CD4-positive, alpha-beta T cell treated with Interleukin-15 for 1 hour (primary cell): ENCODE measurements around the gene PRKN.
"Not testable (repeated sequence)": the region's sequence is repeated elsewhere in the genome, so short reads cannot be mapped to it uniquely, and the experiment has no call there.

Experiments used
- DNase-seq: peaks from one replicate; pipeline ENCODE4 v3.0.0-alpha.2; 2020

Gene PRKN

GRCh38 chr6:161830866-161831616, 896.5 kb downstream of the PRKN start:
- no peak for DNase-seq

- no peak for DNase-seq
Observed at GRCh38 chr6:161829291-161829729, 898.3 kb downstream of the PRKN start.

- no peak for DNase-seq
Observed at GRCh38 chr6:161828355-161828754, 899.2 kb downstream of the PRKN start.

- no peak for DNase-seq
Observed at GRCh38 chr6:161826512-161826911, 901.1 kb downstream of the PRKN start.

GRCh38 chr6:161822204-161822603, 905.4 kb downstream of the PRKN start:
- not testable (repeated sequence) for DNase-seq

GRCh38 chr6:161817881-161818280, 909.7 kb downstream of the PRKN start:
- DNase-seq, result no peak

- no peak for DNase-seq
Observed at GRCh38 chr6:161815965-161816364, 911.6 kb downstream of the PRKN start.

GRCh38 chr6:161813156-161813555, 914.4 kb downstream of the PRKN start:
- DNase-seq, result no peak

GRCh38 chr6:161809971-161810370, 917.6 kb downstream of the PRKN start:
- no peak for DNase-seq

GRCh38 chr6:161804838-161805237, 922.7 kb downstream of the PRKN start:
- DNase-seq, result no peak

- no peak for DNase-seq
Observed at GRCh38 chr6:161803131-161803530, 924.4 kb downstream of the PRKN start.

GRCh38 chr6:161802231-161802630, 925.3 kb downstream of the PRKN start:
- DNase-seq, result no peak

GRCh38 chr6:161798844-161799394, 928.6 kb downstream of the PRKN start:
- DNase-seq, result no peak

GRCh38 chr6:161796681-161797080, 930.9 kb downstream of the PRKN start:
- no peak for DNase-seq

- no peak for DNase-seq
Observed at GRCh38 chr6:161792851-161793493, 934.6 kb downstream of the PRKN start.

GRCh38 chr6:161788531-161788930, 939.0 kb downstream of the PRKN start:
- DNase-seq, result no peak

- DNase-seq, result no peak
Observed at GRCh38 chr6:161772176-161772575, 955.4 kb downstream of the PRKN start.

- no peak for DNase-seq
Observed at GRCh38 chr6:161761966-161762365, 965.6 kb downstream of the PRKN start.

GRCh38 chr6:161755080-161755479, 972.5 kb downstream of the PRKN start:
- DNase-seq, result no peak

- no peak for DNase-seq
Observed at GRCh38 chr6:161750686-161751085, 976.9 kb downstream of the PRKN start.

GRCh38 chr6:161749576-161749975, 978.0 kb downstream of the PRKN start:
- no peak for DNase-seq

- DNase-seq, result no peak
Observed at GRCh38 chr6:161748535-161749416, 978.8 kb downstream of the PRKN start.

- DNase-seq, result no peak
Observed at GRCh38 chr6:161747506-161747905, 980.1 kb downstream of the PRKN start.
